ENCODE data around the gene PI4KA.
"Not testable (repeated sequence)": the region's sequence is repeated elsewhere in the genome, so short reads cannot be mapped to it uniquely, and the experiment has no call there.

The PI4KA gene

DNA sequence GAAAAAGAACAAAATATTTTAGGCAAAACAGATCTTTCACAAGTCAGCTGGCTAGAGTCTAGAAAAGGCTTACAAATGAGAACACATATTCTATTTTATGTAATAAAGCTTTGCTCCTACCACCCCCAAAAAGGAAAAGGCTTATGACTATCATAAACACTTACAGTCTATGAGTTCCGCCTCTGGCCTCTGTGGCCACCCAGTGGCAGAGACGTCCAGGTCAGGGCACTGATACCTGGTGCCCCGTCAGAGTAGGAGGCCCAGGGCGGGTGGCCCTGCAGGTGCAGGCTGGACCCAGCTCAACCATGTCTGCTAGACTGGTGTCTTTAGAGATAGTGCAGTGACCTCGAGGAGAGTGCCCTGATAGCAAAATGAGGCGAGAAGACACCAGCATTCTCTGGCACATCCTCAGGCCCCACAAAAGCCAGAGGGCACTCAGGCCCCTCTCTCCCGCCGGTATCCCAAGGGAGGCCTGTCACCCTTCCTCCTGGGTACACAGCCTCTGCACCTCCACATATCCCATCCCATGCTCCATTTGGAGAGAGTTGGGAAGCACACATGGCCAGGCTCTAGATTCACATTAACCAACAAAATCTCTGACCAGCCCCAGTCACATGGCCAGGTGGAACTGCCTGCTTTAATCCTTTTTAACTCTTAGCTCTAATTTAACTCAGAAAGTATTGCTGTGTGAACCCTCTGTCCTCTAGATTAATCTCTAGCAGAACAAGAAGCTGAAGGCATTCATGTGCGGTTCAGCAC, 112.0 kb downstream of the PI4KA start:
- no peak for DNase-seq

DNA sequence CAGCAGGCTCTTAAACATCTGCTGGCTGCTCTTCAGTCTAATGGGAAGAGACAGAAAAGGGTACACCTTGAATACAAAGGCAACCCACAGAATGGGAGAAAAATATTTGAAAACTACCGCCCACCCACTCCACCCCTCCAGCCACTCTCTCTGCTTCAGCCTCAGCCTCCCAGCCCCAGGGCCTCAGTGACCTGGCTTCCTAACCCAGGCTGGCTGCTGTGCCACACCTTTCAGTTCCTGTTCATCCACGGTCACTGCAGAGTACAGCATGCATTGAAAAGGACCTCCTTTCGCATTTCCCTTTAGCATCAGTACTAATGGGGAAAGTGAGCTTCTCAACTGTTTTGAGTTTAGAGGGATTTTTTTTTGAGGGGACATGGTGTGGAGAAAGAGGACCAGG, 113.5 kb downstream of the PI4KA start:
- DNase-seq: no peak

DNA sequence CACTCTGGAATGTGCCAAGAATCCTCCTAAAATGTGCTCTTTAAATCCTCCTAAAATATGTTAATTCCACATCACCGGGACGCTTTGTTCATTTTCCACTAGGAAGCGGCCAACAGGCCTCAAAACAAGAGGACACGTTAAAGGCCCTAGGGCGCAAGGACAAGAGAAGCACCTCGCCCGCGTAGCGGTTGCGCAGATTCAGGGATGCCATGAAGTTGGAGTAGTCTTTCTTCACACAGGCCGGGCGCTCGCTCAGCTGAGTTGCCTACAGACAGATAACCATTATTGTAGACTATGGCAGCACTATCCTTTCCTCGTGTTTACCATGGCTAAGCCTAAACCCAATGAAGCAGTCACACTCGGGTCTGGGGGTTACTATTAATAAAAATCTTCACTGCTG, 114.2 kb downstream of the PI4KA start:
- DNase-seq: no peak

DNA sequence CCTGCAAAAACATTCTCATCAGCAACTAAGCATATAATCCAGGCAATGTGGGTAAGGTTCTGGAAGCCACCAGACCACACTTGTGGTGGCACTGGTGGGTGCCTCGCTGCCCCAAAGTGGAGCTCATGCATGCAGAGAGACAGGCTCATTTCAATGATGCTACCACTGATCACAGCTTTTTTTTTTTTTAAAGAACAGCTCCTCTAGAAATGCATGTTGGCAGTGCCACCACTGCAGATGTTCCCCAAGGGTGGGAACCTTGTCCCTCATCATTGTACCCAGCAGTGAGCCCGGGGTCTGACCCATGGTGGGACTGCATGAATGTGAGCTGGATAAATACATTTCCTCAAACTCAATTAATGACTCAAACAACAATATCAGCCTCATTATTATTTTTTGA, 115.8 kb downstream of the PI4KA start:
- DNase-seq: no peak

DNA sequence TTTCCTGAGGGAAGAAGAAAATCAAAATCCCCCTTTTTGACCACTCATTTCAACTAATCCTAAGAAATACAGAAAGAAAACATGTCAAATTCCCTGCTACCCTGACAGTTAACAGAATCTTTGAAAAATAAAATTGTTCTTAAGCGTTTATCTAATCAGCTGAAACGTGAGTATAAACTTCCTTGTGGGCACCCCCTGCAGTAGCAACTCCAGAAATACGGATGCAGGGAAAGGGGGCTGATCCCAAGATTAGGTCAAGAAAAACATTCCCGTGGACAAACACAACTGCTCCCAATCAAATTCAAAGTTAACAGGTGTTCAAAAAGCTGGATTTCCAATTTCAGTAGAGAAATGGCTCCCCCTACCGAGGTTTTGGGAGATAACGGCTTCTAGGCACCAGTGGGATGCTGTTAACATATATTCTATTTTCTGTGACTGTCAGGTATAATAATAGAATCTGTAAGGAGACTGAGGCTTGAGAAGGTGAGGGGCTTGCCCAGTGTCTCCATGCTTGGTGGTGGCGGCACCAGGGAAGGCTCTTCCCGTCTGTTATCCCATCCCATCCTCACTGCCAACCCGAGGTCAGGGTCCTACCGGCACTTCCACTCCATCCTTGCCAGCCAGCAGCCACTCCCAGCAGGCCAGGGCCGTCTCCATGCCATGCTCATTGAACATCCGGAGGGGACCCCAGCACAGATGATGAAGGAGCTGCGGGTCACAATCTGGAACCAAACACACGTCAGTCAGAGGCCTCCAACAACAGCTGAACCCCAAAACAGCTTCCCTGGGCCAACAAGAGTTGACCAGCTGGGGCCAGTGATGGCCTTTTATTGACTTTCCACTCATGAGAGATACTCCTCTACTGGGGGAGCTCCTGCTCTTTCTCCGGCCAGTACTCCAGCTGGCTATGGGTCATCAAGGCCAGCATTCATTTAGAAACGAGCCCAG, 116.7 kb downstream of the PI4KA start:
- DNase-seq: peak; percentile 6 to 18 (median 11)

DNA sequence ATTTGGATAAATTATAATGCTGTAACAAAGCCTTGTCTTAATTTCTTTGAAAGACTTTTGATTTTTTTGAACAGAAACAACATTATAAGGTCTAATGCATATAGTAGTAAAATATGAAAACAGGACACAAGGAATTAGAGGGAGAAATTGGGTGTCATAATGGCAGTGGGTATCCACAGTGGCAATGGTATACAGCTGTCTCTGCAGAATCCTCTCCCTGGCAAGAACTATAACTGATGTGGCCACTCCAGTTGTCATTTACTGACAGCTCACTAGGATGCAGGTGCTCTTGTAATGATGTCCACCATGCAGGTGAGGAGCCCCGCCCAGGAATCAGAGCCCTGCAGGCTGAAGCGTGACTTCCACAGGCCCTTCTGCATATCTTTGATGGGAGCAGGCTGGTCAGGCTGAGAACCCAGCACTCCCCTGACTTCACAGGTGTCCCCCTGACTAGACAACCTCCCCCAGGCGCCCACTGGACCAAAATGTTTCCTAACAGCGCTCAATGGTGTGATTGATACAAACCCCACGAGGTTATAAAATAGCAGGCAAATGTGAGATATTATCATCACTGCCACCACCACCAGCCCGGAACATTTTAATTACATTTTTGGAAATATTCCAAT, 117.5 kb downstream of the PI4KA start:
- no peak for DNase-seq

DNA sequence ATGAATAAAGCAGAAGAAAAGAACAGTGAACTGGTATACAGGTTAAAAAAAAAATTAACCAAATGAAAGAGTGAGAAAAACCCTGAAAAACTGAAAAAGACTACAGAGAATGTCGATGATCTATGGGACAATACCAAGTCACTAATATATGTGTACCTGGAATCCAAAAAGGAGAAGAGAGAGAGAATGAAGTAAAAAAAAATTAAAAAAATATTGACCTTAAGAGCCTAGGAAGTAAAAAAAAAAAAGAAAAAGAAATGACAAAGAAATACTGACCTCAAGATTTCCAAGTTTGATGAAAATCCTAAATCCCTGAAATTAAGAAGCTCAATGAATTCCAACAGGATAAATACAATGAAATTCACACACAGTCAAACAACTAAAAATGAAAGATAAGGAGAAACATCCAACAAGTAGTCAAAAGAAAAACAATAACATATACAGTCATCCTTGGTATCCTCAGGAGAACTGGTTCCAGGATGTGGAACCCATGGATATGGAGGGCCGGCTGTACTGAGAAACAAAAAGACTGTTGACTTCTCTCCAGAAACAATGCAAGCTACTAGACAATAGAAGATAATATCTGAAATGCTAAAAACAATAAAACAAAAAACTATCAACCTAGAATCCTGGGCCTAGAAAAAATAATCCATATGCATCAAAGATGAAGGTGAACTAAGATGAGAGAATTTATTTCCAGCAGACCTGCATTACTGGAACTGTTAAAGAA, 118.2 kb downstream of the PI4KA start:
- no peak for DNase-seq

DNA sequence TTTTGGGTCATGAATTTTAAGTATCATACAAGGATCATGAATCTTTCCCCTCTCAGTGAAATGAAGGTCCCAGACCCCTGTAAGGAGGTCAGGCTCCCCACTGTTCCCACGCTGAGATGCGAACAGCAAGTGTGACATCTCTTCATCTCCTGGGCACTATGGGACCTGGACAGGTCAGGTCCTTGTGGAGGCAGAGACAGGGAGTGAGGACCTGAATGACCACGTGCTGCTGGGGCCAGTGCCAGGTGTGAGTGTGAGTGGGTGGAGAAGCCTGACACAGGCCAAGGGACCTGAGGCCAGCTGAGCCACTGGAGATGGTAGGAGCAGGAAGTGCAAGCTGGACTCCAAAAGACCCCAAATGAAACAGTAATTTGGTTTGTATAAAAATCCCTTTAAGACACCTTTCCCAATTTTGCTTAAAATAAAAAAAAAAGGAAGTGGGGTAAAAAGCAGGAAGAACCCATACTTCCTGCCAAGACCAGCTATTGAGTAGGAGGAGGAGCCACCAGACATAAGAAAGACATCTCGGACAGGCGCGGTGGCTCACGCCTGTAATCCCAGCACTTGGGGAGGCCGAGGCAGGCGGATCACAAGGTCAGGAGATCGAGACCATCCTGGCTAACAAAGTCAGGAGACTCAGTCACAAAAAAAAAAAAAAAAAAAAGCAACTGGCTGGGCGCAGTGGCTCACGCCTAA, 120.1 kb downstream of the PI4KA start:
- no peak for DNase-seq

DNA sequence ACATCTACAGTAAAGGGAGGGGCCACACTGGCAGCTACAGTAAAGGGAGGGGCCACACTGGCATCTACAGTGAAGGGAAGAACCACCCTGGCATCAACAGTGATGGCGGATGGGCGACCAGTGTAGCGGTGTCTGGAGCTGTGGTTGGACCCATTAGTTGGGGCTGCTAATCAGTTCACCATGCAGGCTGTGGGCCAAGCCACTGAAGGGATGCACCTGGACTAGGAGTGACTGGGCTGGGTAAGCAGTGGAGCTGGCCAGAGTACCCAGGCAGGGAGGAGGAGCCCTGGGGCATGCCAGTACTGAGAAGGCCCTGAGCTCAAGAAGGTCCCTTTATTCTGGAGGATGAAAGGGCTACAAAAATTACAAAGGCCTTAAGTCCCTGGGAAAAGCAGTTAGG, 121.7 kb downstream of the PI4KA start:
- not testable (repeated sequence) for DNase-seq

DNA sequence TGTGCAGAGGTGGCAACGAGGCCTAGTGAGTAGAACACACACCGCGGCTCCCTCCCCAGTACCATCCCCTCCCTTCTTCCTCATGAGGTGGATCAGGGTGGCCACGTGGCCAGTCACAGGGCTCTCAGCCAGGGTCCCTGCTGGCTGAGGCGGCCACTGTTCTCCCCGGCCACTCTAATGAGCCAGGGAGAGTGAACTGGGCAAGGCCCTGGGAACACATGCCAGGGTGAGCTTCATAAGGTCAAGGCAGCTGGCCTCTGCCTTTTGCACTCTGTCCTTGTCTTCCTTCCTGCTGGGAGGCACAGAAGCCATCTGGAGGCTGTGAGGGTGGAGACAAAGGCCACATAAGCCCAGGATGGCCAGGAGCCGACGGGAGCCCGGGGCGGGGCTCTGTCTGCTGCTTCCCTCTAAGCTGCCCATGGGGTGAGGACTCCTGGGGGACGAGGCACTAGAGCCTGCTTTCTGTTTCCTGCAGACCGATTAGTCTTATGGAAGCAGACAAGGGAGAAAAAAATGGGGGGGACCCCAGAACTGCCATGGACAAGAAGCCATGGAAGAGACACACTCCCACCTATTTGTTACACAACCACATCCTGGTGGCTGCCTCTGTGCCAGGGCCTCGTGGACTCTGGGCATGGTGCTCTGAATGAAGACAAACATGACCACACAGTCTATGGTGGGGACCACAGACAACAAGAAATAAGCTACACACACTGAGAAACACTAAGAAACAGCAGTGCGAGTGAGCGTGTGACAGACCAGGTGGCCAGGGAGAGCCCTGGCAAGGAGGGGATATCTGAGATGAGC, 123.1 kb downstream of the PI4KA start:
- not testable (repeated sequence) for DNase-seq

DNA sequence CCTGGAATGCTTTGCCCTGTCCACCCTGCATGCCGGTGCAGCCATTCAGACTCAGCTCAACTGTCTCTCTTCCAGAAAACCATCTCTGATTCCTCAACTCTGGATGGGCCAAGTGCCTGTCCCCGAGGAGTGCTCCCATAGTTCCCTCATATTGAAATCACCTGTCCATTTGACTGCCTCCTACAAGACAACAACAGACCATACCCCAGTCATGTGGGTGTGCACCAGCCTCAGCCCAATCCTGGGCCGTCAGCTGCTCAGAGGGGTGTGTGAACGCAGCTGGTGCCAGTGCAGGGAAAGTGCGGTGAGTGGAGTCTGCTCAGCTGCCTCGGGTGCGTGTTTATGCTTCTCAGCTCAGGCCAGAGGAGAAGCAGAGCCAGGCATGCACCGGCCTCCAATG, 126.2 kb downstream of the PI4KA start:
- DNase-seq: not testable (repeated sequence)

DNA sequence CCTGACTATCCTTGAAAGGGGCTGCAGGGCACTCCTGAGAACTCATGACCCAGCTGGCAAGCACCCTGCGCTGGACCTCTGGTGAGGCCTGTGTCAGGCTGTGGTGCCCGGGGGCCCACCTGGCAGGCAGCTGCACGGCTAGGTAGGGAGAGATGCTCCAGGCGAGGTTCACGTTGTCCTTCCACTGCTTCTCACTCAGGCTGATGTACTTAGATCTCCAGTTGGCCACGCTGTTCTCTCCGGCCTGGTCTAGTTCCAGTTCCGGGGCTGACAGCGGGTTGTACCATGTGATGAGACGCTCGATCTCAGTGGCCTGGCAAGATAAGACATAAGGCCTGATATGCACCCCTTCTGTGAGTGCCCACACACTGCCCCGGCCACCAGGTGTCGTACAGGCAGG, 129.4 kb downstream of the PI4KA start:
- DNase-seq: no peak

DNA sequence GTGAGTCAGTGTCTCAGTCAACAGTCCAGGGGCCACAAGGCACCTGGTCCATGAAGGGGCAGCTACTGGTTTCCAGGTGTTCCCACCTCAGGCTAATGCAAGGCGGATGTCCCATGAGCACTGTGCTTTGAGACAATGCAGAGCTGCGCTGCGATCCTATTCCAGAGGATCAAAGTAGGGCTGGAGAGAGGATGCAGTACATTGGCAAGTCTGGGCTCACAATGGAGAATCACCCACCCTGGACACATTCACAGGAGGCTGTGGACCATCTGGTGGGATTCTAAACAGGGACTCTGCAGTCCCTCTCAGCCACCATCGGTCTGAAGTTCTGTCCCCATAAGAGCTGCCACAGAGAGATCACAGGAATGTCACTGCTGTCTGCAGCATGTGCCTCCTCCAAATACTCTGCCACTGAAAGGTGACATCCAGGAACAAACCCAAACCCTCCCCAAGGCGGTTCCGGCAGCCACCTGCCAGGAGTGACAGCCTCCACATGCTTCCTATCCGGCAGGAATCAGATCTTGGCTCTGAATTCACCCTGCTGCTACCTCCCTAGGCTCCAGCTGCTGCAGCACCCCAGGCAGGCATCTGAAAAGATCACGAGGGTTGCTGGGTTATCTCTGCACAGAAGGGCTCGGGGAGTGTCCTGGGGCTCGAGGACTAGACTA, 130.0 kb downstream of the PI4KA start:
- no peak for DNase-seq

DNA sequence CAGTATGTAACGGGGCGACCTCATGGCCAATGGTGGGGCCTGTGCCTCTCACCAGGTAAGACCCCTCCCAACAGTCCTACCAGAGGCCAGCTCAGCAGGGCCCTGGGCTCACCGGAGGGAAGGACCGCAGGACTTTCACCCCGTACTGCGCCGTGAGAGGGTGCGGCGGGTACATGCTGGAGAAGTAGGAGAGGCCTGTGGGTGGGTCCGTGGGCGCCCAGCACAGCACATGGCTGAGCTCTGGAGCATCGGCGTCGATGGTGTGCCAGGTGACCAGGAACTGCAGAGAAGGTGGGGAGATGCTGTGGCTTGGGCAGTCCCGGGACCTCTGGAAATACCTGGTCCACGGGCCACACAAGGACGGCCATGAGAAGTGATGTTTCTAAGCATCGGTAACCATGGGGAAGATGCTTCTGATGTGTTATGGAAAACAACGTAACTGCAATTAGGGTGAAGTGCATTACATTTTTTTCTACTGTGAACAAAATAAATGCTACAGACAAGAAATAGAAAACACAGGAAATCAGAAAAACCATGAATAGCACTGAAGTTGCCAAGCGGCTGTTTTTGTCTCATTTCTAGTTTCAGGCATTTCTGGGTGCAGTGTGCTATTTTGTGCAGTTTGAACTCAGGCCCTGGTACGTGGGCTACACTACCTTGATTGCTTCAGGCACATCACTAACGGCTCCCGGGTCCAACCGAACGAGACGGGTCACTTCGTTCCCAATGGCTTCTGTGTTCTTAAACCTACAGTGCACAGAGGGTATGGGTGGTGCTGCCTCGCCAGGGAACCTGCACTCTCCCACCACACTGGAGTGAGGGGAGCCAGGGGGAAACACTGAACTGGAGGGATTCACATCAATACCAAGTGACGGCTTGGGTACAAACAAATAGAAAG, 131.2 kb downstream of the PI4KA start:
- DNase-seq: no peak

DNA sequence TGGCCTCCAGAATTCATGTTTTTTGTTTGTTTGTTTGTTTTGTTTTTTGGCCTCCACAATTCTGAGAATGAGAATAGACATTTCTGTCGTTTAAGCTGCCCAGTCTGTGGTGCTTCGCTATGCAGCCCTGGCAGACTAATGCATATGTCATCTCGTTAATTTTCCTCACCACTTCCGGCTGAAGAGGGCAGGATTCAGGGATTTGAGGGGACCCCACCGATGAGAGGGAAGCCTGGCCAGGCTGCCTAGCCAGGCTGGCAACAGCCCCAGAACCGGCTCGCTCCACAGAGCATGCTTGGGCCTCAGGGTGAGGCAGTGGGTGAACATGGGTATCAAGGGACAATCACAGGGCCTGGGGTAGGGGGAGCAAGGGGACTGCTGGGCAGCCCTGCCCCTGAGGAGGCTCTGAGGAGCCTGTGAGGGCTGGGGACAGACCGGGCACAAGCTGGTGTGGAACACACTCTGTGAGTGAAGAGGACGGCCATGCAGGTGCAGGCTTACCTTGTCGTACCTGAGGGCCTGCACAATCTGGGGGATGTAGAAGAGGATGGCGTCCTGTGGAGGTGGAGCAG, 132.5 kb downstream of the PI4KA start:
- no peak for DNase-seq

DNA sequence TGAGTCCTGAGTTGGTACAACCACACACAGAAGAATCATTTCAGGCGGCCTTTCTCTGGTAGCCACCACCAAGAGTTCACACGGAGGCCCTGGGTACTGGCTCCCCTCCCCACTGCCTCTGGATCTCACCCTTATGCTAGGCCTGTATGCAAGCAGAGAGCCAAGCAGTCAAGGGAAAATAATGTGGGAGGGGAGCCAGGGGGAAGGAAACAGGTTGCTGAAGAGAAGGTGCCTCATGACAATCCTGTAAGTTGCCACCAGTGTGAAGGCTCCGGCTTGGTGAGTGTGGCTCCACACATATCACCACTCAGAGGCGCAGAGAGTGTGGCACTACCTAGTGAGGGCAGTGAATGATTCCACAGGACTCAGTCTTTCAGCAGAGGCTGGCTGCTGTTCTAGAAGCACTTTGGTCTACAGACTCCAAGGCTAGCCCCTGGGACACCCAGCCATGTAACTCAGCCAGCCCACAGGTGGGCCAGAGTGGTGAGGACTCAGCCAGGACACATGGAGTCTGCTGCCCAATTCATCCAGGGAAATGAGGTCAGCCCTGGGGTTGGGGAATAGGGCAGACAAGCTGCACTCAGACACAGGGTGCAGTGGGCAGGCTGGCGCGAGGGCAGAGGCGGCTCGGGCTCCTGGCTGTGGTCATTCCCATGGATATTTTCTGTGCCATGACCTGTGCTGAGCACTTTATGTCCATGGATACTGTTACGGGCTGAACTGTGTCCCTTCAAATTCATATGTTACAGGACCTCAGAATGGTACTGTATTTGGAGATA, 133.7 kb downstream of the PI4KA start:
- DNase-seq: no peak

DNA sequence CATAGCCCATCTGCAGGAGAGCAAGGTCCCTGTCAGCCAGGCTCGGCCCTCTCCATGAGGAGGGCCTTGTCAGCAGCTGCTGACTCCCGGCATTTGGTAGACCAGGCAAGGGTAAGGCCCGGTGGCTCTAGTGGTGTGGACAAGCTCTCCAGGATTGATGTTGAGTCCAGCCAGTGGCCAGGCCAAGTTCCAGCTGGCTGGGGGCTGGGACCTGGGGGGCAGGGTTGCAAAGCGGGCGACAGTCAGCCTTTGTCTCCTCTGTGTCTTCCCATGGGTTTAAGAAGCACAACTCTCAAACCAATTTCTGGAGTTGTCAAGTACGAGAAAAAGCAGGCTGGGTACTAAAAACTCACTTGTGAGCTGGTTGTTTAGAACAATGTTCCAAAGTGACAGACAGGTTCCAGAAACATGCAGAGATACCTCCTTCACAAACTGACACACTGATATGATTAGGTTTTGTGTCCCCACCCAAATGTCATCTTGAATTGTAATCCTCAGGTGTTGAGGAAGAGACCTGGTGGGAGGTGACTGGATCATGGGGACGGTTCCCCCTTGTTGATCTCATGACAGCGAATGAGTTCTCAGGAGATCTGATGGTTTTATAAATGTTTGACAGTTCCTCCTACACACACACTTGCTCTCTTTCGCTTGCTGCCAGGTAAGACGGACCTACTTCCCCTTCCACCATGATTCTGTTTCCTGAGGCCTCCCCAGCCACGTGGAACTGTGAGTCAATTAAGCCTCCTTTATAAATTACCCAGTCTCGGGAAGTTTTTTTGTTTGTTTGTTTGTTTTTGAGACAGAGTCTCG, 137.0 kb downstream of the PI4KA start:
- no peak for DNase-seq

All from activated CD4-positive, CD25-positive, alpha-beta regulatory T cell (primary cell).